GM18870 (cell line): Measurements from ENCODE around the gene UNC5B.

Source experiments
- ATAC-seq: cut with Tn5 transposase; IDR thresholded peaks from one replicate; pipeline ENCODE4 v1.9.1; 2021; ENCODE audit warnings: moderate library complexity; ENCODE audit not compliant: unreplicated experiment

The UNC5B gene

DNA sequence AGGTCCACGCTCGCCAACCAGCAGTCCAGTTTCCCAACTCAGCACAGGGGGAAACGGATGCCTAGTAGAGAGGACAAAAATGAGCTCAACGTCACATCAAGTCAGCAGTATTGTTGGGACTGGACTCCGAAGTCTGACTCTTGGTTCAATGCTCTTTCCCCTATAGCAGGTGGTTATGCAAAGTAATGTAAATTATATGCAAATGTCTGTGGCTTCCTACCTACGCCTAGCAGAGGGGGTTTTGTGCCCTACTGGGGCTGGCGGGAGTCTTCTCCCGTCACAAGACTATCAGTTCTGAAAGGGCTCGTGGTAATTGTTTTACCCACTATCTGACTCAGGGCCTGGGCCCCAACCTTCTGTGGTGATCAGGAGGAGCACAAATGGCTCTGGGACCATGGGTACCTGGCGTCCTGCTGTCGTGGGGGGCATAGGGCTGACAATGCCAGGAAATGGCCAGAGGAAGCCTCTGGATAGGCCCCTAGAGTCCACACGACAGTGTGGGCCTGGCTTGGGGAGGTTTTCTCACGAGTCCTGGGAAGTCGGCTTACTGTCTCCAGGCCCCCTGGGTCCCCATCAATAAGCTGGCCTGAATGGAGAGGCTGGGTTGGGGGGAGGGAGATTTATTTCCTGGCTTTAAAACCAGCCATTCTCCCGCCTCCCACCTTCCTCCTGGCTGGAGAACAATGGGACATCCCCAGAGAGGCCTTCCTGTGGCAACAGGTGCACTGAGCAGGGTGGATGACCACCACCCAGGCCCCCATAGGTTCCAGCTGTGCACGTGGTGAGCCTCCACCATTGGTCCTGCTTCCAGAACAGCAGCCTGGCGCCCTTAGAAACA, 41.8 kb downstream of the UNC5B start:
- no peak for ATAC-seq

DNA sequence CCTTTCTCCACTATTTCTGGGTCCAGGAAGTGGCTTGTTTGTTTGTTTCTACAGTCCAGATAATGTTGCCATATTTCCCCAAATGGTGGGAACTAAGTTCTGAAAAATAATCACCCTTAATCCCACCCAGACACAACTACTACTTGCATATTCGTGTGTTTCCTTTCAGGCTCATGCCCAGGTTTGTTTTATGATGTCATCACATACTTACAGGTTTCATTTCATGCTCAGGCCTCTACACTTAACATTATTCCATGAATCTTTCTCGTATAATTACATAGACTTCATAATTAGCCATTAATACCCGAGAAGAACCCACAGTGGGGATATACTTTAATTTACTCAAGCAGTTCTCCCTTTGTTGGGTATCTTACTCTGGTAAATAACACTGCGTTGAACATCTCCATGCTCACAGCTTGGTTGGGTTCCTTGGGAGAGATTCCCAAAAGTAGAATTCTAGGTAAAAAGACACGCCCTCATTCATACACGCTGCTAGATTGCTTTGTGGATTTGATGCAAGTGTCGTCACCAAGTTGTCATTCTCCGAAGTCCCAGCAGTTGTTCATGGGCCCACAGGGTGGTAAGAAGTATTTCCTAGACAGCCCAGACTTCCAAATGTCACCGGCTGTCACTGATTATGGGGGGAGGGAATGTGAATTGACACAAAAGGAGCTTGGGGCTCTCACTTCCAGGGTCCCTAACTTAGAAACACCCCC, 42.6 kb downstream of the UNC5B start:
- no peak for ATAC-seq

DNA sequence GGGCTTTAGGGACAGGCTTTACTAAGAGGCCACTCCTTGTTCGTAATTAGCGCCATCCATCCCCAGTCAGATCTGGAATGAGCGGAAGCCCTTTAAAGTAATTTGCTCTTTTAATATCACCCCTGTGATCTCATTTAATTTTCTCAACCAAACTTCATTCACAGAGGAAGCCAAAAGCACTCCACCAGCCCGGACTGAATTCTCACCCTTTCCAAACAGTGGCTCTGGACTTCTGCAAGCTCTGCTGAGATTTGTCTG, 43.1 kb downstream of the UNC5B start:
- no peak for ATAC-seq

DNA sequence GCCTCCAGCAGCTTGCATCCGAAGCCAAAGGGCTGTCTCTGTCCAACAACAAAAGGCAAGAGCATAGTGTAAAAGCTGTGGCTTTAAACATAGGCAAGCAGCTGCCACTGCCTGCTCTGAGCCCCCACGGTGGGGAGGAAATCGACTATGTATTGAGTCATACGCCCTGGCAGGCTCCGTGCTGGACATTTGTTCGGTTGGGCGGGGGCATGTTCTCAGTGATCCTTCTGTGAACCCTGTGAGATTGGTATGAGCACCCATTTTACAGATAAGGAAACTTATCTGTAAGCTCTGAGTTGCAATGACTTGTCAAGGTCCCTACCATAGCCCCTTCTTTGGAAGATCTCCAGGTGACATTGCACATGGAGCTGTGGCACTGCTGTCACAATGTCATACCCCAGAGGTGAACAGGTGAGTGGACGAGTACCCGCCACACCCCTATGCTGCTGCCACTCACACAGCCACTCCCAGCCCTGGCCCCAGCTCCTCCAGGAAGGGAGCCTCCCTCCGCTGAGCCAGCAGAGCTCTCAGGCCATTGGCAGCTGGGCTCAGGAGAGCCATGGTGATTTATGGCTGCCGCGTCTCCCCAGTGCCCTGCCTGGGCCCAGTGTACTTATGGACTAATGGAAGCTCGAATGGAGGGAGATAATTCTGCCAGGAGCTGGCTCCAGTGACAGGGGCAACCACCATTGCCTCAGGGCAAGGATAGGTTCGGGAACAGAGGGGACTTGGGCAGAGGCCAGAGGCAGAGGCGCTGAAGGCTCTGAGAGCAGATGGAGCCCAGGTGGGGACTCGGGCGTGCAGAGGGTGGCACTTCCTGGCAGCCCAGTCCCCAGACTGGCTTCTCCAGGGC, 43.7 kb downstream of the UNC5B start:
- ATAC-seq: no peak

DNA sequence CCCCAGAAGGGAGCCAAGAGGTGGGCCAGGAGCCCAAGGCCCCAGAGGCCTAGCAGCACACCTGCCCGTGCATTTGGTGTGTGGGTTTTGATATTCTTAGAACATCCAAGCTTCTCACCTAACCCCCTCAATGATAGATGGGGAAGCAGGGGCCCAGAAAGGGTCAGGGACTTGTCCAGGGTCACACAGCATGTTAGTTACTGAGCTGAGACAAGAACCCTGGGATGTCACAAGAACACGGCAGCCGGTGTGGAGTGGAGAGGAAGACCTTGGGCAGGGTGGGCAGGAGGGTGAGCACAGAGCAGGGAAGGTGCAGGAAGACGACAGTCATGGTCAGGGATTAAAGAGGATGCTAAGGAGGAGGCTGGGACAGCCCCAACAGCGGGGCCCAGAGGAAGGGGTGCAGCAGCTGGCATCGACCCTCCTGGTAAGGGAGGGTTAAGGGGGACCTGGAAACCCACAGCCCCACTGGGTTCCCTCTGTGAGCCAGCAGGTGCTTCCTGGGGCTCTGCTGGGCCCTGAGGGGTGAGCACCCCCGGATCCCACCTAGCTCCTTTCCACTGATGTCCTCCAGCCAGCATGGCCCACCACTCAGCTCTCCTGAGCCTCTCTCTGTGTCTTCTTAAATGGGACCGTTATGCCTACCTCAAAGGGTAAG, 44.4 kb downstream of the UNC5B start:
- ATAC-seq: no peak

DNA sequence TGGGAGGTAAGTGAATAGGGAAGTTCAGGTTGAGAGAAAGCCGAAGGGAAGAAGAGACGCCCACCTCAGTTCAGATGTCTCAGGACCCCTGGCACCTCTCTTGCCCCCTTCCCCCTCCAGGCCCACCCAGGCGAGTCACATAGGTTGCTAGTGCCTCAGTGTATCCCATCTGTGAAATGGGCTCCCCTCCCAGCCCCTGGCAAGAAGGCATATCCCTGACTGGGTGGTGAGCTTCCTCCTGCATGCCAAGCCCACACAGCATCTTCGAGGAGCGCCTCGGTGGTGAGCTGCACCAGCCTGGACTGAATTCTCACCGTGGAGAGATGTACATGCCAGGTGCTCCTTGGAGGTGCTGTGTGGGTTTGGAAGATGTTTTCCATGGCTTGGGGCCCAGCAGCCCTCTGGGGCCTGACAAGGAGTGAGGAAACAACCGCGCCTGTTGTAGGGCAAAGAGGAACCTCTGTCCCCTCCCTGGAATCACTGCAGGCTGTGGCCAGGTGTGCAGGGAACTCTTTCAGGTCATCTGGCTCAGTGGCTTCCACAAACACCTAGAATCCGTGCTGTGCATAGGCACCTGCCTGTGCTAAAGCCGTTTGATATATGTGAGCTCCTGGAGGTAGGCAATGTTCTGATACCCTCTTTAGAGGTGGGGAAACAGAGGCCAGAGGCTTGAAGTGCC, 45.1 kb downstream of the UNC5B start:
- ATAC-seq: no peak

DNA sequence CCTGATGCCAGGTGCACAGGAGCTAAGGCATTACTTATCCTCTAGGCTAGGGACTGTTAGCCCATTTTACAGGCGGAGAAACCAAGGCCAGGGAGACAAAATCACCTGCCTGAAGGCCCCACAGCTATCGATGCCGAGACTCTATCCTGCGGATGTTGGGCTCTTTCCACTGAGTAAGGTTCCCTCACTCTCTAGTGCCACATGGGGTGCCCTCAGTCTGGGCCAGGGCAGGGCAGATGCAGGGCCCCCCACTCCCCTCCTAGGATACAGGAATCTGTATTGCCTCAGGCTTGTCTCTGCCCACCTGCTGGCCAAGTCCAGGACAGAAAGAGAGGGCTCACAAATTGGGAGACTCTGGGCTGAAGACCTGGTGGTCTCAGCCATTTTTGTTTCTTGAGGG, 45.7 kb downstream of the UNC5B start:
- no peak for ATAC-seq

DNA sequence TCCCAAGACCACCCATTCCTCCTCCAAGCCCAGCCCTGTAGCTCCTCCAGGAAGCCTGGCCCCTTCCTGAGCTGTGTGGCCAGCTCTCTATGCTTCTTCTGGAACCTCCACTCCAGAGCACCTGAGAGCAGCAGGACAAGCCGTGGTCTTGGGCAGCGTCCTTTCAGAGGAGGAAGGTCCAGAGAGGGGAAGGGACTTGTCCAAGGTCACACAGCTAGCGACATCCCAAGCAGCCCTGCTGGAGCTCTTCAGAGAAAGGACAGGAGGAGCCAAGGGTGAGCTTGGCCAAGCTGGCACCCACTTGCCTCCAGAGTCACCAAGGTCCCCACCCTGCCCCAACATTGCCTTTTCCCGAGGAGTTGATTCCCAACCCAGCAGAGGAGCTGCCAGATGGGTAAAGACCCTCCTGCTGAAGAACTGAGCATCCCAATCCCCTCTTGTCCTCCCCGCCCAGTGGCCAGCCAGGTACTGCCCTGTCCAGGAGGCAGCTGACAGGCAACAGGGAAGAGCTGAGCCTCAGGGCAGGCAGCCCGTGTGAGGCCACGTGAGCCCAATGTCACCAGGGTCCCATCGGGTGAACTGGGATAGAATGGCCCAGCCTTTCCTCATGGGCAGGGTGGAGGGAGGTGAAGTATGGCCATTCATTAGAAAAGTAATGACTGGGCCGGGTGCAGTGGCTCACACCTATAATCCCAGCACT, 46.2 kb downstream of the UNC5B start:
- no peak for ATAC-seq

DNA sequence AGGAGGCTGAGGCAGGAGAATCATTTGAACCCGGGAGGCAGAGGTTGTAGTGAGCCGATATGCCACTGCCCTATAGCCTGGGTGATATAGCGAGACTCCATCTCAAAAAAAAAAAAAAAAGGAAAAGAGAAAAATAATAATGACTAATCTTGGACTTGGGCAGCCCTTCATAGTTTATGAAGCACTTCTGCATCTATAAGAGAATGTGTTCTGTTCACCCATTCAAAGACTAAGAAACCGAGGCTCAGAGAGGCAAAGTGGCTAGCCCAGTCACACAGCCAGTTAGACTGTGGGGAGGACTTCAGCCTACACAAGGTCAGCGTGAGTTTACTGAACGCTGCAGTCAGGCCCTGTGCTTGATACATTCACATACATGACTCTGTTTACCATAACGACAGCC, 46.9 kb downstream of the UNC5B start:
- no peak for ATAC-seq

DNA sequence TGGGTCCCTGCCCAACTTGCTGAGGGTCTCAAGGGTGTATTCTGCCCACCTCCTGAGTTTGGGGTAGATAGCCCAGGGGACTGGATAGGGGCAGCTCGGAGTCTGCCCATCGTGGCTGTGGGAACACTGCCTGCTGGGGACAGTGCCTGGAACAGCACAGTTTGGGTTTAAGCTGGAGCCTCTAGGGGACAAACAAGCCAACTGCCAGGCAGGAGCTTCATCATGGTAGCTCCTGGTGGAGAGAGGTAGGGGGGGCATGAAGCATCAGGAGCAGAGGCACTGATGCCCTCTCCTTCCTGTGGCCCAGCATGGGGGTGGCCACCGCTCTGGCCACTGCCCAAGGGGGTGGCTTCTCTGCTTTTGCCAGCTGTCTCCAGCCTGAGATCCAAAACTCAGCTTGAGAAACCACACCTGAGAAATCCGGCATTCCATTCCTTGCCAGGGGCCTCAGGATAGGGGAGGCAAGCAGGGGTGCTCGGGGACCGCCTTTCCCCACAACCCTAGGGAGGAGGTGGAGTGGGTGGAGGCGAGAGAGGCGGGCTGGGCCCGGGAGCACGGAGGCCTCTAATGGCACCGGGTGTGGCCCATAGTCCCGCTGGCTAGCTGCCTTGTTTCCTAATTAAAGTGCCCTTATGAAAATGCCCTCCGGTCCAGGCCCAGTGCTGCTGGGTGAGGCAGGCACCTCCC, 47.6 kb downstream of the UNC5B start:
- no peak for ATAC-seq

DNA sequence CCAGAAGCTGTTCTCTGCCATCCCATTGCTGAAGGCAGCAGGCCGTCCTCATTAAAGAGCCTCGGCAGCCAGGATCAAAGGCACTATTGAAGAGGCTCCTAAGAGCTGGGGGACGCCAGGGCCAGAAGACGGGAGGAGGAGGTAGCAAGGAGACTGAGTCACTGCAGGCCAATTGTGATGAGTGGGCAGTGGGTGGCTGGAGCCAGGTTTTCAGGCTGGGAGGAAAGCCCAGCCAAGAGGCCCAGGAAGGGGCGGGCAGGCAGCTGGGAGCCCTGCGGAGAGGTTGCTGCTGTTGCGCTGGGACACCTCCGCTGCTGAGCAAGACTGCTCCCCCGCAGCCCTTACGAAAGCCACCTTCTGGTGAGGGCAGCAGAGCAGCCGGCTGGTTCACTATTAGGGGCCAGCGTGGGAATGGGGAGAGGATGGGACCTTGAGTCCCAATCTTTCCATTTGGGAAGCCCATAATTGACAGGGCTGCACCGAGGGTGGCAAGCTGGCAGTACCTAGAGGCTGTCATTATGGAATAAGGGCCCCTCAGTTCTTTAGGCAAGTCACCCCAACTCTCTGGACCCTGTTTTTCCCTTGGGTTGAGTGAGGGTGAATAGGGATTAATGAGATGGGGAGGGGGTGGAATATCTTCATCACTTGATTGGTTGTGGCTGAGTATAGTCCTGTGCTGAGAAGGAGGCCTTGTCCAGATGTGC, 48.4 kb downstream of the UNC5B start:
- ATAC-seq: no peak

DNA sequence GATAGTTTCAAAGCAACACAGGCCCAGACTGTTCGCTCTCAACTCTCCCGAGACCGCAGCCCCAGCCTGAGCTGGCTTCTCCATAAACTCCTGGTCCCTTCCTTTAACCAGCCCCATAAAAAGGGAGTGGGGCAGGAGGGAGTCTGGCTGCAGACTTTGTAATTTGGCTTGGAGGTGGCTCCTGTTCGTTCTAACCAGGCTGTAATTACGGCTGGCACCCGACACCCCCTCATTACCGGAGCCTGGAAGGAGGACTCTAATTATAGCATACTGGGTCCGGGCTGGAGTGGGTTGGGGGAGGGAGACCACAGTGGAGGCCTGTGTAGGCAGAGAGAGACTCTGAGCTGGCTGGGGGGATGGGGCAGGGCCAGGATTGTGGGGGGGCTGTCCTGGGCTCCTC, 49.7 kb downstream of the UNC5B start:
- no peak for ATAC-seq

DNA sequence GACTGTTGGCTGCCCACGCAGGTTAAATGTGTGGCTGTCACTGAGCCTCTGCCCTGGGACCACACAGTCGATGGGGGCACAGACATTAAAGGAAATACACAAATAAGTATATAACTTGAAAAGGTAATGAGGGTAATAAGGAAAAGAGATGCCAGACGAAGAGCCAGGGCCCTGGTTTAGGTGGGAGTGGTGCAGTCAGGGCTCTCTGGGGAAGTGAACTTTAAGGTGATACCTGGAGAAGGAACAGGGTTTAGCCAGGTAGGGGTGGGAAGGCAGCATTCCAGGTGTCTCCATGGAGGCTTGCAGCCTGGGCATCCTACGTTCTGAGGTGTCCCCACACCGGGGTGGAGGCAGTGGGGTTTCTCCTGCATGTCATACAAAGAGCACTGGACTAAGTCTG, 50.4 kb downstream of the UNC5B start:
- no peak for ATAC-seq

DNA sequence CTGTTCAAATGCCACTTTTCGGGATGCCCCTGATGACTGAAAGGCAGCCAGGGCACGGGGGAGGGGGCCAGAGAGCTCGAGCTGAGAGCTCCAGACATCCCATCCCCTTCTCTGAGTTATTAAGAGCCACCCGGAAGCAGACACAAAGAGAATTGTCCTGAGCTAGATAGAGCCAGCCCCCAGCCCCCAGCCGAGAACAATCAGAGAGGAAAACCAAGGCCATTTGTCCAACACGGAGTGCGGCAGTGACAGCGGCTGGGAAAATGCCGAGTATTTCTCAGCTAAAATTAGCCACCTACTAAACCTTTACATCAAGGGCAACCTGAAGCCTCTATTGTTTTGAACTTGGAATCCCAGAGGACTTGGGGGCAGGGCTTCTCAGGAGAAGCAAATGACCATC, 51.0 kb downstream of the UNC5B start:
- ATAC-seq: no peak

DNA sequence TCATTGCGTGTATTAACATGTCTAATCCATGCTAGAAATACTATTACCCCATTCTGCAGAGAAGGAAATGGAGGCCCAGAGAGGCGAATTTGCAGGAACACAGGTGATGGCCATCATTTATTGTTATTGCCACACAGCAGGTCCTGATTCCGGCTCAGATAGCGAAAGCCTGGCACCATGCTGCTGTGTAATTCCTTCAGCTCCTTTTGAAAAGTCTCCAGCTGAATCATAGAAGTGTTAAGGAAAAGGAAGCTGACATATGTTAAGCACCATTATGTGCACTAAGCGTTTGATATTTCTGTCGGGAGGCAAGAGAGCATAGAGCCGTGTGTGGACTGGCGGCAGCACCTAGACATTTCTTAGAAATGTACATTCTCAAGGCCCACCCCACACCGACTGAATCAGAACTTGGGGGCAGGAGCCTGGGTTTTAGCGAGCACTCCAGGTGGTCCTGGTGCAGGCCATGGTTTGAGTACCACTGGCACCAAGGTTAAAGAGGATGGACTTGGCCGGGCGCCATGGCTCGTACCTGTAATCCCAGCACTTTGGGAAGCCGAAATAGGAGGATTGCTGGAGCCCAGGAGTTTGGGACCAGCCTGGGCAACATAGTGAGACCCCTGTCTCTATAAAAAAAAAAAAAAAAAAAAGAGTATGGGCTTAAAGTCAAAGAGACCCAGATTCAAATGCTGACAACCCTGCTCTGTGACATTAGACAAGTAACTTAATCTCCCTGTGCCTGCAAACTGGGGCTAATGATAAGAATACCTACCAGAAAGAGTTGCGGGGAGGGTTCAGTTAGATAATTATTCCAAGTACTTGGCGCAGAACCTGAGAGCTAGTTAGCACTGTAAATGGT, 52.2 kb downstream of the UNC5B start:
- ATAC-seq: no peak

DNA sequence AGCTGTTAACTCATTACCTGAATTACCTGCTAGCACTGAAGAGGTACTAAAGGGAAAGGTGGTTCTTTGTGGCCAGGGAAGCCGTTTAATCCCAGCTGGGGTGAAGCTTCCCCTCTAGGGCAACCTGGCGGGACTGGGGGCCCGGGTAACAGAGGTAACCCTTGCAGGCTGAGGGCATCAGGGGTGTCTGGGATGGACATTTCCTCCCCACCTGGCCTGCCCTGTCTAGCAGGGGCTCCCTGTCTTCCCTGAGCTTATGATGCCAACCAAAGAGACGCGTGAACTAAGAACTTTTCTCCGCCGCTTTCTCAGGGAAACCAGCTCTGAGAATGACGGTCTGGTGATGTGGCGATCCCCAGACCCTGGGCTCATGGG, 52.8 kb downstream of the UNC5B start:
- ATAC-seq: no peak

DNA sequence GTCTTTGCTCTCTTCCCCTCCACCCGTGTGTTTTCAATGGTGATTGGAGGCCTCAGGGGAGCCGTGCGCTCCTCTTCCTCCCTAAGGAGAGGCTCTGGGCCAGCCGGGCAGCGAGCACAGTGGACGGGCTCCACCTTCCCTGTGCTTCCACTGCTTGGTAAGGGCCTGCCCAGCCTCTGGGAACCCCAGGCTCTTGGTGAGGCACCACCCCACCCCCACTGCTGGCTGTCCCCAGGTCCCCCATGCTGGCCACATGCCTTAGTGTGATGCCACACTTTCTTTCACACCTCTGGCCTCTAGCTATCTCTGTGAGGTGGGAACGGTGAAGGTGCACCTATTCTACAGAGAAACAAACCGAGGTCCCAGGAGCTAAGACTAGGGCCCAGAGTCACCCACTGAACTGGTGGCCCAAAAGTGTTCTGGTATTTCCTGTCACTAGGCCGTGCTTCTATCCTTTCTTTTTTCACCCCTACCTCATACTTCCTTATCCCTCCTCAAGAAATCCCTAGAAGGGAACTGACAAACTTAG, 53.3 kb downstream of the UNC5B start:
- ATAC-seq: no peak
